Esophagus mucosa (tissue), 1 donor: ENCODE data around the gene MMEL1. TPM values are rescaled to one million over a fixed set of nuclear protein-coding genes. Genes with fewer than 3 reads are reported as not detected.

Source experiments
- ATAC-seq: fragments of 200-7000 bp; cut with Tn5 transposase; one replicate; pipeline ENCODE4 v1.9.1; 2020
- total RNA-seq: library from RNA; stranded (reverse); gene quantifications from one replicate; pipeline ENCODE4 v1.2.4, GENCODE V29; 2023
- donor health status: DM: yes; HTN: yes; CAD: no.

The MMEL1 gene
- total RNA-seq, 1 donor from 2014 or later, result 2.3 TPM

GRCh38 chr1:2642560-2643413 is 10.0 kb upstream of the MMEL1 start:
- peak; percentile 69 for ATAC-seq

GRCh38 chr1:2642131-2642559 is 9.3 kb upstream of the MMEL1 start:
- ATAC-seq, result peak; percentile 6

- ATAC-seq, result no peak
Observed at GRCh38 chr1:2641381-2642130, 8.7 kb upstream of the MMEL1 start.

GRCh38 chr1:2640626-2641025 is 7.8 kb upstream of the MMEL1 start:
- ATAC-seq, result no peak

- no peak for ATAC-seq
Observed at GRCh38 chr1:2639607-2640521, 7.0 kb upstream of the MMEL1 start.

- no peak for ATAC-seq
Observed at GRCh38 chr1:2639203-2639602, 6.4 kb upstream of the MMEL1 start.

GRCh38 chr1:2638466-2639115 is 5.8 kb upstream of the MMEL1 start:
- no peak for ATAC-seq

- ATAC-seq, result no peak
Observed at GRCh38 chr1:2637442-2638145, 4.8 kb upstream of the MMEL1 start.

- peak; percentile 43 for ATAC-seq
Observed at GRCh38 chr1:2636733-2637132, 3.9 kb upstream of the MMEL1 start.

GRCh38 chr1:2635361-2636010 is 2.7 kb upstream of the MMEL1 start:
- no peak for ATAC-seq

- no peak for ATAC-seq
Observed at GRCh38 chr1:2633936-2634491, 1.2 kb upstream of the MMEL1 start.

GRCh38 chr1:2633366-2633935 is 635 bp upstream of the MMEL1 start:
- no peak for ATAC-seq

GRCh38 chr1:2632051-2632430 is 775 bp downstream of the MMEL1 start:
- no peak for ATAC-seq

GRCh38 chr1:2631136-2632050 is 1.4 kb downstream of the MMEL1 start:
- ATAC-seq, result no peak

GRCh38 chr1:2630498-2631135 is 2.2 kb downstream of the MMEL1 start:
- ATAC-seq, result no peak

- ATAC-seq, result no peak
Observed at GRCh38 chr1:2629627-2630497, 3.0 kb downstream of the MMEL1 start.

GRCh38 chr1:2628933-2629626 is 3.7 kb downstream of the MMEL1 start:
- ATAC-seq, result no peak
